ENCODE data around the gene DOCK2. TPM values are rescaled to one million over a fixed set of nuclear protein-coding genes. Genes with fewer than 3 reads are reported as not detected.
A peak's percentile ranks its signal among the peaks of the same experiment; 100 is the strongest.
"Not testable (repeated sequence)": the region's sequence is repeated elsewhere in the genome, so short reads cannot be mapped to it uniquely, and the experiment has no call there.

The DOCK2 gene
- total and polyA plus RNA-seq, 9 of the 15 experiments (the other 6 are each of a cell fraction or from before 2014, with no cell fraction given): 4.5 to 42.6 (median 20.5) TPM

DNA sequence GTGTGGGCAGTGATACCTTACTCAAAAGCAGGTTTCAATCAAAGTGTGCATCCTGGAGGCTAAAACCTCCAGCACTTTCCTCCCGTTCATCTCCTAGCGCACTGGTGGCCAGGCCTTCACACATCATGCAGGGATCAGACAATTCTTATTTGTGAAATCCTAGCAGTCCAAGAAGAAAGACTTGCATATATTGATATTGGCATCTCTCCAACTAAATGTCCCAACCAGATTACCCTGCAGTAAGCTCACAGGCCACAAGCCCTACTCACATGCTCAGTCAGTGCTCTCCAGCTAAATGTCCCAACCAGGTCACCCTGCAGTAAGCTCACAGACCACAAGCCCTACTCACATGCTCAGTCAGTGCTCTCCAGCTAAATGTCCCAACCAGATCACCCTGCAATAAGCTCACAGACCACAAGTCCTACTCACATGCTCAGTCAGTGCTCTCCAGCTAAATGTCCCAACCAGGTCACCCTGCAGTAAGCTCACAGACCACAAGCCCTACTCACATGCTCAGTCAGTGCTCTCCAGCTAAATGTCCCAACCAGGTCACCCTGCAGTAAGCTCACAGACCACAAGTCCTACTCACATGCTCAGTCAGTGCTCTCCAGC lies 196.7 kb downstream of the DOCK2 start:
- TF ChIP-seq, protein P1, sequence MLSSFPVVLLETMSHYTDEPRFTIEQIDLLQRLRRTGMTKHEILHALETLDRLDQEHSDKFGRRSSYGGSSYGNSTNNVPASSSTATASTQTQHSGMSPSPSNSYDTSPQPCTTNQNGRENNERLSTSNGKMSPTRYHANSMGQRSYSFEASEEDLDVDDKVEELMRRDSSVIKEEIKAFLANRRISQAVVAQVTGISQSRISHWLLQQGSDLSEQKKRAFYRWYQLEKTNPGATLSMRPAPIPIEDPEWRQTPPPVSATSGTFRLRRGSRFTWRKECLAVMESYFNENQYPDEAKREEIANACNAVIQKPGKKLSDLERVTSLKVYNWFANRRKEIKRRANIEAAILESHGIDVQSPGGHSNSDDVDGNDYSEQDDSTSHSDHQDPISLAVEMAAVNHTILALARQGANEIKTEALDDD (IDR thresholded peaks at IDR 0.05): peak; percentile 31; the same call in 1 of the 2 replicates
- DNase-seq (ENCODE audit: extremely low read depth in 1 of 4, low spot score in 3 of 4); BruUV-seq (replicated peaks); H3K9ac ChIP-seq (ENCODE audit: insufficient read depth in 1 of 2, low read depth in 2 of 2, low read length in 2 of 2); H3K36me3 ChIP-seq (ENCODE audit: control insufficient read depth, insufficient read depth, low read length); intact Hi-C loops (cut with micrococcal nuclease); H3K4me1 ChIP-seq (replicated peaks in 1 of 2; ENCODE audit: control insufficient read depth in 2 of 2, insufficient read depth in 2 of 2, low read length in 2 of 2); H3K9me1 ChIP-seq (ENCODE audit: control insufficient read depth, insufficient read depth, low read length); H3K4me2 ChIP-seq (ENCODE audit: insufficient read depth, low read length); CTCF ChIA-PET (ENCODE audit: low intra/inter-chr PET ratio); H3K4me3 ChIP-seq; ATAC-seq; H2AFZ ChIP-seq (ENCODE audit: low read depth, low read length); H3K27me3 ChIP-seq (ENCODE audit: control insufficient read depth in 2 of 2, insufficient read depth in 2 of 2, low read length in 2 of 2); POLR2A ChIA-PET; H3K79me2 ChIP-seq (ENCODE audit: control insufficient read depth, insufficient read depth, low read length); H3K9me3 ChIP-seq (replicated peaks; ENCODE audit: control insufficient read depth, insufficient read depth, low read depth, low read length); H3K27ac ChIP-seq (ENCODE audit: extremely low read depth, low read depth, low read length); in situ Hi-C loops (cut with MboI); H4K20me1 ChIP-seq (replicated peaks; ENCODE audit: control insufficient read depth, insufficient read depth, low read length); FAIRE-seq: not testable (repeated sequence)
- WGBS (ENCODE audit: insufficient coverage, low coverage, missing lambda C conversion rate): 82% methylated on average over 2 of the region's 2 CpGs

DNA sequence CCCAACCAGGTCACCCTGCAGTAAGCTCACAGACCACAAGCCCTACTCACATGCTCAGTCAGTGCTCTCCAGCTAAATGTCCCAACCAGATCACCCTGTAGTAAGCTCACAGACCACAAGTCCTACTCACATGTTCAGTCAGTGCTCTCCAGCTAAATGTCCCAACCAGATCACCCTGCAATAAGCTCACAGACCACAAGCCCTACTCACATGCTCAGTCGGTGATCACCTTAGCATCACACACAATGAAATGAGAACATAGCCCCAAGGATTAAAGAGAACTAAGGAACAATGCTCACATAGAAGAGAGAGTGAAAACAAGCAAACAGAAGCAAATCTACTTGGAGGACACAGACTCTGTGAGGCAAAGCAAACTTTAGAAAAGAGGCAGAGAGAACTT lies 197.5 kb downstream of the DOCK2 start:
- H3K27ac ChIP-seq (ENCODE audit: extremely low read depth, low read depth, low read length); POLR2A ChIA-PET: not testable (repeated sequence)

More for the DNA sequence above, 197.5 kb downstream of the DOCK2 start:
- DNase-seq (ENCODE audit: extremely low read depth in 1 of 4, low spot score in 3 of 4); H3K4me2 ChIP-seq (ENCODE audit: insufficient read depth, low read length); in situ Hi-C loops (cut with MboI); H3K4me3 ChIP-seq; H3K79me2 ChIP-seq (ENCODE audit: control insufficient read depth, insufficient read depth, low read length); H4K20me1 ChIP-seq (replicated peaks; ENCODE audit: control insufficient read depth, insufficient read depth, low read length); H3K27me3 ChIP-seq (ENCODE audit: control insufficient read depth in 2 of 2, insufficient read depth in 2 of 2, low read length in 2 of 2); FAIRE-seq; H3K36me3 ChIP-seq (ENCODE audit: control insufficient read depth, insufficient read depth, low read length); intact Hi-C loops (cut with micrococcal nuclease); BruUV-seq (replicated peaks); H3K9me1 ChIP-seq (ENCODE audit: control insufficient read depth, insufficient read depth, low read length); H2AFZ ChIP-seq (ENCODE audit: low read depth, low read length); CTCF ChIA-PET (ENCODE audit: low intra/inter-chr PET ratio); H3K9ac ChIP-seq (ENCODE audit: insufficient read depth in 1 of 2, low read depth in 2 of 2, low read length in 2 of 2); H3K4me1 ChIP-seq (replicated peaks in 1 of 2; ENCODE audit: control insufficient read depth in 2 of 2, insufficient read depth in 2 of 2, low read length in 2 of 2); ATAC-seq; H3K9me3 ChIP-seq (replicated peaks; ENCODE audit: control insufficient read depth, insufficient read depth, low read depth, low read length): not testable (repeated sequence)
- WGBS (ENCODE audit: insufficient coverage, low coverage, missing lambda C conversion rate): 22% methylated on average over 1 of the region's 1 CpG

Measured in K562 (cell line).